ENCODE measurements around the gene IL37.

GRCh38 chr2:112897624-112897978 lies 13.4 kb upstream of the IL37 start:
- no peak for TF ChIP-seq ZNF274 (IDR thresholded peaks at IDR 0.05; ENCODE audit: low read depth, low read length)
- TF ChIP-seq SUZ12 (IDR thresholded peaks at IDR 0.05; ENCODE audit: extremely low read depth, insufficient read depth, insufficient read length): no peak
